NCI-H2081 (cell line): Measurements from ENCODE around the gene ZBTB47.

Experiments used
- DNase-seq, 2 experiments: peaks; one replicate each; lab custom pipeline; 2025; lab: John Stamatoyannopoulos, UW

The ZBTB47 gene

GRCh38 chr3:42699511-42699971 is 46.0 kb downstream of the ZBTB47 start:
- DNase-seq, result no peak

- DNase-seq, result no peak
These were observed 47.1 kb downstream of the ZBTB47 start for GRCh38 chr3:42700366-42701288.

GRCh38 chr3:42701371-42702065 is 48.0 kb downstream of the ZBTB47 start:
- DNase-seq, result no peak

- DNase-seq, result no peak
These were observed 48.8 kb downstream of the ZBTB47 start, which contains the start of gene HHATL for GRCh38 chr3:42702066-42702951. Gene HHATL (minus strand): TSS chr3:42702798. CDS start chr3:42700826, 1,972 bp downstream.

GRCh38 chr3:42702982-42703694 is 49.6 kb downstream of the ZBTB47 start:
- no peak for DNase-seq

- no peak for DNase-seq
These were observed 50.2 kb downstream of the ZBTB47 start for GRCh38 chr3:42703695-42704025.

- DNase-seq, result no peak
These were observed 50.8 kb downstream of the ZBTB47 start for GRCh38 chr3:42704136-42704841.

- DNase-seq, result no peak
These were observed 51.7 kb downstream of the ZBTB47 start for GRCh38 chr3:42705058-42705767.

- no peak for DNase-seq
These were observed 52.6 kb downstream of the ZBTB47 start for GRCh38 chr3:42705962-42706585.

- no peak for DNase-seq
These were observed 53.5 kb downstream of the ZBTB47 start for GRCh38 chr3:42706721-42707619.

- DNase-seq, result no peak
These were observed 54.3 kb downstream of the ZBTB47 start for GRCh38 chr3:42707620-42708355.

GRCh38 chr3:42708611-42709151 is 55.2 kb downstream of the ZBTB47 start:
- no peak for DNase-seq

GRCh38 chr3:42709621-42710020 is 56.1 kb downstream of the ZBTB47 start:
- DNase-seq, result no peak

GRCh38 chr3:42710323-42711021 is 57.0 kb downstream of the ZBTB47 start:
- DNase-seq, result no peak

GRCh38 chr3:42711491-42712343 is 58.2 kb downstream of the ZBTB47 start:
- no peak for DNase-seq

- DNase-seq, result no peak
These were observed 58.8 kb downstream of the ZBTB47 start for GRCh38 chr3:42712344-42712648.
